ENCODE data around the gene OPALIN. TPM values are rescaled to one million over a fixed set of nuclear protein-coding genes. Genes with fewer than 3 reads are reported as not detected.

Gene OPALIN
- total RNA-seq, 1 experiment from 2014 or later, result not detected

GRCh38 chr10:96359616-96360015 lies 814 bp upstream of the OPALIN start:
- Histone ChIP-seq H3K4me1 (ENCODE audit: control insufficient read depth, insufficient read depth, low read length) (no peaks in the 10 kb centered on the region), H3K4me3 (ENCODE audit: low read depth in 2 of 2, low read length in 2 of 2) (no peak overlapping the region), H3K9me3 (ENCODE audit: control insufficient read depth, insufficient read depth, low read depth, low read length) (no peaks in the 10 kb centered on the region), H3K27ac (ENCODE audit: low read length) (no peak overlapping the region), H3K27me3 (ENCODE audit: control insufficient read depth, insufficient read depth, low read length) (peaks cover 30% of the 10 kb centered on the region), H3K36me3 (ENCODE audit: control insufficient read depth, insufficient read depth, low read length) (no peaks in the 10 kb centered on the region)
- DNase-seq (ENCODE audit: low read depth, low spot score), result no peak
- TF ChIP-seq SIN3A (IDR thresholded peaks at IDR 0.05; ENCODE audit: borderline replicate concordance, insufficient read depth, low read depth, low read length) (no peak), TCF7L2 (IDR thresholded peaks at IDR 0.05; ENCODE audit: low read depth, low read length) (no peak), POLR2AphosphoS5 (IDR thresholded peaks at IDR 0.05; ENCODE audit: low read depth, low read length) (no peak)
- TF ChIP-seq, protein P1, sequence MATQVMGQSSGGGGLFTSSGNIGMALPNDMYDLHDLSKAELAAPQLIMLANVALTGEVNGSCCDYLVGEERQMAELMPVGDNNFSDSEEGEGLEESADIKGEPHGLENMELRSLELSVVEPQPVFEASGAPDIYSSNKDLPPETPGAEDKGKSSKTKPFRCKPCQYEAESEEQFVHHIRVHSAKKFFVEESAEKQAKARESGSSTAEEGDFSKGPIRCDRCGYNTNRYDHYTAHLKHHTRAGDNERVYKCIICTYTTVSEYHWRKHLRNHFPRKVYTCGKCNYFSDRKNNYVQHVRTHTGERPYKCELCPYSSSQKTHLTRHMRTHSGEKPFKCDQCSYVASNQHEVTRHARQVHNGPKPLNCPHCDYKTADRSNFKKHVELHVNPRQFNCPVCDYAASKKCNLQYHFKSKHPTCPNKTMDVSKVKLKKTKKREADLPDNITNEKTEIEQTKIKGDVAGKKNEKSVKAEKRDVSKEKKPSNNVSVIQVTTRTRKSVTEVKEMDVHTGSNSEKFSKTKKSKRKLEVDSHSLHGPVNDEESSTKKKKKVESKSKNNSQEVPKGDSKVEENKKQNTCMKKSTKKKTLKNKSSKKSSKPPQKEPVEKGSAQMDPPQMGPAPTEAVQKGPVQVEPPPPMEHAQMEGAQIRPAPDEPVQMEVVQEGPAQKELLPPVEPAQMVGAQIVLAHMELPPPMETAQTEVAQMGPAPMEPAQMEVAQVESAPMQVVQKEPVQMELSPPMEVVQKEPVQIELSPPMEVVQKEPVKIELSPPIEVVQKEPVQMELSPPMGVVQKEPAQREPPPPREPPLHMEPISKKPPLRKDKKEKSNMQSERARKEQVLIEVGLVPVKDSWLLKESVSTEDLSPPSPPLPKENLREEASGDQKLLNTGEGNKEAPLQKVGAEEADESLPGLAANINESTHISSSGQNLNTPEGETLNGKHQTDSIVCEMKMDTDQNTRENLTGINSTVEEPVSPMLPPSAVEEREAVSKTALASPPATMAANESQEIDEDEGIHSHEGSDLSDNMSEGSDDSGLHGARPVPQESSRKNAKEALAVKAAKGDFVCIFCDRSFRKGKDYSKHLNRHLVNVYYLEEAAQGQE (IDR thresholded peaks at IDR 0.05; ENCODE audit: insufficient read depth in 1 of 2, low read depth in 2 of 2, low read length in 1 of 2), result no peak
- TF ChIP-seq, protein P2, sequence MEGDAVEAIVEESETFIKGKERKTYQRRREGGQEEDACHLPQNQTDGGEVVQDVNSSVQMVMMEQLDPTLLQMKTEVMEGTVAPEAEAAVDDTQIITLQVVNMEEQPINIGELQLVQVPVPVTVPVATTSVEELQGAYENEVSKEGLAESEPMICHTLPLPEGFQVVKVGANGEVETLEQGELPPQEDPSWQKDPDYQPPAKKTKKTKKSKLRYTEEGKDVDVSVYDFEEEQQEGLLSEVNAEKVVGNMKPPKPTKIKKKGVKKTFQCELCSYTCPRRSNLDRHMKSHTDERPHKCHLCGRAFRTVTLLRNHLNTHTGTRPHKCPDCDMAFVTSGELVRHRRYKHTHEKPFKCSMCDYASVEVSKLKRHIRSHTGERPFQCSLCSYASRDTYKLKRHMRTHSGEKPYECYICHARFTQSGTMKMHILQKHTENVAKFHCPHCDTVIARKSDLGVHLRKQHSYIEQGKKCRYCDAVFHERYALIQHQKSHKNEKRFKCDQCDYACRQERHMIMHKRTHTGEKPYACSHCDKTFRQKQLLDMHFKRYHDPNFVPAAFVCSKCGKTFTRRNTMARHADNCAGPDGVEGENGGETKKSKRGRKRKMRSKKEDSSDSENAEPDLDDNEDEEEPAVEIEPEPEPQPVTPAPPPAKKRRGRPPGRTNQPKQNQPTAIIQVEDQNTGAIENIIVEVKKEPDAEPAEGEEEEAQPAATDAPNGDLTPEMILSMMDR (IDR thresholded peaks at IDR 0.05), result no peak
- ChIA-PET CTCF (no interaction called here), POLR2A (no interaction called here)
- ATAC-seq, result no peak
- intact Hi-C loops (cut with micrococcal nuclease; ENCODE audit: unreplicated experiment), result no loop called here
- in situ Hi-C loops (cut with HindIII; ENCODE audit: low pct_unique_long_range_greater_than_20kb, low sequenced_read_pairs), result no loop called here
- BruUV-seq (replicated peaks), result no TSS peak

DNA sequence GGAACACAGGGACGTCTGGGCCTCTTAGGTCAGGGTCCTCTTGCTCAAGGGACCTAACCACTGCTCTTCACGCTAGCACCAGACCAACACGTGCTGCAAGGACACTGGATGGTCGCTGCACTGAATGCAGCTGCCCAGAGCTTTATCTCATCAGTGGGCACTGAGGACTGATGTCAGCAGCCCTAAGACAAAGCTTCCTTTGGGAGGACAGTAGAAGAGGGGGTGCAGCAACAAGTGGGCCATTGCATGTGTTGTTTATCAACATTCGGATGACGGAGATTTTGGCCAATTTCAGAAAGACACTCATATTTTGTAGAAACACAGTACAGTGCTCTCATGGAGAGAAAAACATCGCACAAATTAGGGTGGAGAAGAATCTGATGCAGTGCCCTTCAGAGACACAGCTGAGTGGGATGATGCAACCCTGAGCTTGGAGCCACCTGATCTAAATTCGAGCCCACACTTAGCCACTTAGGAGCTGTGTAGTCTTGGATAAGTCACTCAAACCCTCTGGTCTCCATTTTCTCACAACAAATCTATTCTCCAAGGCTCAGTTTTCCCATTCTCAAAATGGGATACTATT lies 1.7 kb downstream of the OPALIN start:
- Histone ChIP-seq H3K27me3 (ENCODE audit: control insufficient read depth, insufficient read depth, low read length) (peaks cover 30% of the 10 kb centered on the region), H3K9me3 (ENCODE audit: control insufficient read depth, insufficient read depth, low read depth, low read length) (no peaks in the 10 kb centered on the region), H3K36me3 (ENCODE audit: control insufficient read depth, insufficient read depth, low read length) (no peaks in the 10 kb centered on the region), H3K4me3 (ENCODE audit: low read depth in 2 of 2, low read length in 2 of 2) (no peak overlapping the region), H3K4me1 (ENCODE audit: control insufficient read depth, insufficient read depth, low read length) (no peaks in the 10 kb centered on the region), H3K27ac (ENCODE audit: low read length) (no peak overlapping the region)
- POLR2A ChIA-PET, result interaction anchor here (0.6 kb wide), 1 partner anchor 161 kb away, joined by 8 read pairs; no protein-coding TSS in a partner anchor
- TF ChIP-seq, protein P1 (IDR thresholded peaks at IDR 0.05; ENCODE audit: insufficient read depth in 1 of 2, low read depth in 2 of 2, low read length in 1 of 2), result no peak
- no peak for TF ChIP-seq SIN3A (IDR thresholded peaks at IDR 0.05; ENCODE audit: borderline replicate concordance, insufficient read depth, low read depth, low read length)
- TF ChIP-seq POLR2AphosphoS5 (IDR thresholded peaks at IDR 0.05; ENCODE audit: low read depth, low read length), result no peak
- TF ChIP-seq, protein P2 (IDR thresholded peaks at IDR 0.05), result no peak
- no peak for TF ChIP-seq TCF7L2 (IDR thresholded peaks at IDR 0.05; ENCODE audit: low read depth, low read length)
- CTCF ChIA-PET, result no interaction called here
- no TSS peak for BruUV-seq (replicated peaks)
- intact Hi-C loops (cut with micrococcal nuclease; ENCODE audit: unreplicated experiment) (no loop called here), in situ Hi-C loops (cut with HindIII; ENCODE audit: low pct_unique_long_range_greater_than_20kb, low sequenced_read_pairs) (no loop called here)
- no peak for ATAC-seq
- no peak for DNase-seq (ENCODE audit: low read depth, low spot score)

Data from Panc1 (cell line).